Neuronal stem cell (in vitro differentiated cells): ENCODE results near the gene ADAT3.

Experiments
- DNase-seq: peaks from one replicate; pipeline ENCODE4 v3.0.0-alpha.2; 2013; ENCODE audit warnings: low spot score
- H2AFZ ChIP-seq: one replicate; pipeline ENCODE4 v1.6.1; 2013; ENCODE audit warnings: mild to moderate bottlenecking, low read length, inconsistent platforms
- H2AK5ac ChIP-seq: 2 replicates; pipeline ENCODE4 v1.6.1; 2013; ENCODE audit warnings: low read depth, mild to moderate bottlenecking, inconsistent platforms, low read length, moderate library complexity, mixed read lengths
- H2BK120ac ChIP-seq: 2 replicates; pipeline ENCODE4 v1.6.1; 2013; ENCODE audit warnings: low read depth, mild to moderate bottlenecking, inconsistent platforms, low read length, moderate library complexity, mixed read lengths
- H2BK12ac ChIP-seq: one replicate; pipeline ENCODE4 v1.6.1; 2013; ENCODE audit warnings: low read length, inconsistent platforms
- H2BK15ac ChIP-seq: 2 replicates; pipeline ENCODE4 v1.6.1; 2013; ENCODE audit warnings: mild to moderate bottlenecking, low read length, inconsistent platforms, mixed read lengths
- H2BK5ac ChIP-seq: one replicate; pipeline ENCODE4 v1.6.1; 2013; ENCODE audit warnings: inconsistent platforms, mild to moderate bottlenecking, low read length, moderate library complexity
- H3K14ac ChIP-seq: one replicate; pipeline ENCODE4 v1.6.1; 2013; ENCODE audit warnings: low read length, inconsistent platforms
- H3K18ac ChIP-seq: 2 replicates; pipeline ENCODE4 v1.6.1; 2013; ENCODE audit warnings: low read length, inconsistent platforms
- H3K23ac ChIP-seq: 2 replicates; pipeline ENCODE4 v1.6.1; 2013; ENCODE audit warnings: low read depth, mild to moderate bottlenecking, mixed read lengths, low read length, inconsistent platforms; ENCODE audit not compliant: poor library complexity
- H3K27ac ChIP-seq: replicated peaks from 3 replicates; pipeline ENCODE4 v1.5.1; 2013; ENCODE audit warnings: low read length, inconsistent platforms
- H3K27me3 ChIP-seq, 3 experiments: 2 replicates each; pipeline ENCODE4 v1.6.1; 2013; ENCODE audit warnings: low read length in 3 of 3, mild to moderate bottlenecking in 2 of 3, inconsistent platforms in 1 of 3, low read depth in 1 of 3, mixed read lengths in 1 of 3, moderate library complexity in 1 of 3; ENCODE audit not compliant: control insufficient read depth in 3 of 3, insufficient read depth in 3 of 3
- H3K36me3 ChIP-seq, 2 donors: replicated peaks in 1 of 2; 2 replicates each; pipeline ENCODE4 v1.6.1; 2013; ENCODE audit warnings: low read length in 2 of 2; ENCODE audit not compliant: control insufficient read depth in 2 of 2, insufficient read depth in 2 of 2
- H3K4ac ChIP-seq: 2 replicates; pipeline ENCODE4 v1.6.1; 2013; ENCODE audit warnings: inconsistent platforms, mild to moderate bottlenecking, low read length, moderate library complexity
- H3K4me1 ChIP-seq, 2 donors: 1 replicate in 1 of 2; 2 replicates in 1 of 2; pipeline ENCODE4 v1.6.1; 2013; ENCODE audit warnings: low read length in 2 of 2, low read depth in 1 of 2; ENCODE audit not compliant: control insufficient read depth in 2 of 2, insufficient read depth in 1 of 2
- H3K4me2 ChIP-seq: one replicate; pipeline ENCODE4 v1.6.1; 2013; ENCODE audit warnings: mild to moderate bottlenecking, low read length, inconsistent platforms; ENCODE audit not compliant: insufficient read depth, poor library complexity, severe bottlenecking
- H3K4me3 ChIP-seq, 2 donors: 2 replicates each; pipeline ENCODE4 v1.5.1; 2013; ENCODE audit warnings: low read length in 2 of 2, mild to moderate bottlenecking in 2 of 2, inconsistent platforms in 1 of 2, moderate library complexity in 1 of 2
- H3K79me1 ChIP-seq: one replicate; pipeline ENCODE4 v1.6.1; 2013; ENCODE audit warnings: low read depth, mild to moderate bottlenecking, inconsistent platforms, low read length, moderate library complexity
- H3K9ac ChIP-seq: one replicate; pipeline ENCODE4 v1.6.1; 2013; ENCODE audit warnings: mild to moderate bottlenecking, low read depth, low read length, inconsistent platforms; ENCODE audit not compliant: poor library complexity
- H3K9me3 ChIP-seq, 2 donors: replicated peaks in 1 of 2; 2 replicates each; pipeline versions ENCODE3 to v1.6.1; 2013; ENCODE audit warnings: low read length in 2 of 2, mild to moderate bottlenecking in 2 of 2, inconsistent platforms in 1 of 2, low read depth in 1 of 2, mixed read lengths in 1 of 2, moderate library complexity in 1 of 2; ENCODE audit not compliant: control insufficient read depth in 2 of 2, insufficient read depth in 1 of 2
- H4K8ac ChIP-seq: one replicate; pipeline ENCODE4 v1.6.1; 2013; ENCODE audit warnings: low read depth, mild to moderate bottlenecking, inconsistent platforms, low read length, moderate library complexity
- H4K91ac ChIP-seq: one replicate; pipeline ENCODE4 v1.6.1; 2013; ENCODE audit warnings: low read length, low read depth, mild to moderate bottlenecking, inconsistent platforms; ENCODE audit not compliant: poor library complexity
- WGBS, 2 donors: extraction: QIAGEN DNeasy Blood & Tissue Kit; methylation state at CpG; one replicate each; pipeline ENCODE4 v1.1.7; 2013; ENCODE audit warnings: missing lambda C conversion rate in 2 of 2, mixed read lengths in 1 of 2; ENCODE audit not compliant: insufficient read length in 2 of 2, insufficient replicate concordance in 1 of 2; ENCODE audit errors: extremely low coverage in 2 of 2; 5-methylcytosine and 5-hydroxymethylcytosine counted together

ADAT3 gene

GRCh38 chr19:1944088-1944915, 39.1 kb downstream of the ADAT3 start:
- peaks cover 0 to 2% of the 10 kb centered on the region in 2 donors for H3K9me3 ChIP-seq
- no peak overlapping the region for H2AFZ ChIP-seq
- no peak overlapping the region for H3K27ac ChIP-seq
- peak overlapping the region; percentile 16 to 96 for H3K4me3 ChIP-seq
- H3K4ac ChIP-seq, result peak overlapping the region; percentile 84
- DNase-seq, result no peak
- H3K23ac ChIP-seq, result peak overlapping the region; percentile 99
- peak overlapping the region; percentile 66 for H2BK5ac ChIP-seq
- H3K79me1 ChIP-seq, result peaks cover 31% of the 10 kb centered on the region
- H3K27me3 ChIP-seq, result no peaks in the 10 kb centered on the region
- peak overlapping the region; percentile 57 for H3K18ac ChIP-seq
- no peak overlapping the region for H4K91ac ChIP-seq
- peak overlapping the region; percentile 89 for H3K14ac ChIP-seq
- H2BK120ac ChIP-seq, result no peak overlapping the region
- peak overlapping the region; percentile 81 for H3K9ac ChIP-seq
- H2AK5ac ChIP-seq, result peak overlapping the region; percentile 93
- whole genome bisulfite sequencing, 2 donors, result no CpG with 5 or more reads among the region's 42 CpGs
- peak overlapping the region; percentile 4 for H2BK15ac ChIP-seq
- no peak overlapping the region for H4K8ac ChIP-seq
- peaks cover 14 to 21% of the 10 kb centered on the region in 2 donors for H3K4me1 ChIP-seq
- H2BK12ac ChIP-seq, result no peak overlapping the region
- H3K36me3 ChIP-seq, result peaks cover 3 to 22% of the 10 kb centered on the region in 2 donors
- no peak overlapping the region for H3K4me2 ChIP-seq

- H3K79me1 ChIP-seq, result peaks cover 36% of the 10 kb centered on the region
Measured at GRCh38 chr19:1944916-1945561, 39.8 kb downstream of the ADAT3 start.

GRCh38 chr19:1945899-1946298, 40.7 kb downstream of the ADAT3 start:
- Histone ChIP-seq H3K4me2 (no peak overlapping the region), H3K27me3 (no peaks in the 10 kb centered on the region), H3K4ac (no peak overlapping the region), H3K9ac (no peak overlapping the region), H4K8ac (no peak overlapping the region), H3K36me3 (peaks cover 10 to 35% of the 10 kb centered on the region in 2 donors), H2BK12ac (peak overlapping the region; percentile 58), H2BK5ac (no peak overlapping the region), H3K9me3 (peaks cover 3 to 8% of the 10 kb centered on the region in 2 donors), H3K4me1 (peaks cover 12 to 14% of the 10 kb centered on the region in 2 donors), H3K14ac (no peak overlapping the region), H3K27ac (no peak overlapping the region), H2AFZ (no peak overlapping the region), H2BK15ac (no peak overlapping the region), H3K4me3 (peak overlapping the region in 1 of 2 donors; percentile 57), H2AK5ac (no peak overlapping the region), H3K18ac (peak overlapping the region; percentile 57), H4K91ac (no peak overlapping the region), H3K79me1 (peaks cover 42% of the 10 kb centered on the region), H2BK120ac (no peak overlapping the region), H3K23ac (peak overlapping the region; percentile 65)
- no CpG with 5 or more reads among the region's 18 CpGs for WGBS, 2 donors
- no peak for DNase-seq

More at GRCh38 chr19:1944916-1945561, 39.8 kb downstream of the ADAT3 start:
- peaks cover 14 to 17% of the 10 kb centered on the region in 2 donors for H3K4me1 ChIP-seq
- no peak overlapping the region for H4K8ac ChIP-seq
- H2AFZ ChIP-seq, result no peak overlapping the region
- no peak for DNase-seq
- no peak overlapping the region for H2AK5ac ChIP-seq
- H3K4me3 ChIP-seq, result no peak overlapping the region
- peaks cover 8 to 28% of the 10 kb centered on the region in 2 donors for H3K36me3 ChIP-seq
- WGBS, 2 donors, result no CpG with 5 or more reads among the region's 30 CpGs
- H2BK5ac ChIP-seq, result no peak overlapping the region
- no peak overlapping the region for H2BK120ac ChIP-seq
- H3K23ac ChIP-seq, result peak overlapping the region; percentile 65
- no peak overlapping the region for H2BK15ac ChIP-seq
- peak overlapping the region; percentile 64 for H3K18ac ChIP-seq
- H3K4ac ChIP-seq, result no peak overlapping the region
- H4K91ac ChIP-seq, result no peak overlapping the region
- H2BK12ac ChIP-seq, result no peak overlapping the region
- H3K9me3 ChIP-seq, result peaks cover 3 to 8% of the 10 kb centered on the region in 2 donors
- H3K14ac ChIP-seq, result peak overlapping the region; percentile 89
- no peaks in the 10 kb centered on the region for H3K27me3 ChIP-seq
- H3K9ac ChIP-seq, result no peak overlapping the region
- H3K4me2 ChIP-seq, result no peak overlapping the region
- H3K27ac ChIP-seq, result no peak overlapping the region

GRCh38 chr19:1947651-1948209, 42.5 kb downstream of the ADAT3 start:
- H3K23ac ChIP-seq, result peak overlapping the region; percentile 22
- no peak overlapping the region for H3K18ac ChIP-seq
- no peak overlapping the region for H2BK120ac ChIP-seq
- WGBS, 2 donors, result no CpG with 5 or more reads among the region's 34 CpGs
- no peaks in the 10 kb centered on the region for H3K27me3 ChIP-seq
- H4K8ac ChIP-seq, result no peak overlapping the region
- H2BK15ac ChIP-seq, result no peak overlapping the region
- peak overlapping the region; percentile 7 for H3K9ac ChIP-seq
- no peak overlapping the region for H3K4ac ChIP-seq
- H3K14ac ChIP-seq, result peak overlapping the region; percentile 82
- no peak overlapping the region for H2BK5ac ChIP-seq
- no peak overlapping the region for H3K27ac ChIP-seq
- peaks cover 46% of the 10 kb centered on the region for H3K79me1 ChIP-seq
- H2AFZ ChIP-seq, result no peak overlapping the region
- peaks cover 3 to 8% of the 10 kb centered on the region in 2 donors for H3K9me3 ChIP-seq
- H4K91ac ChIP-seq, result no peak overlapping the region
- DNase-seq, result no peak
- peaks cover 14 to 46% of the 10 kb centered on the region in 2 donors for H3K36me3 ChIP-seq
- no peak overlapping the region for H2AK5ac ChIP-seq
- H2BK12ac ChIP-seq, result no peak overlapping the region
- no peak overlapping the region for H3K4me3 ChIP-seq
- no peak overlapping the region for H3K4me2 ChIP-seq
- H3K4me1 ChIP-seq, result peaks cover 12 to 13% of the 10 kb centered on the region in 2 donors
